GM18505 (cell line): Measurements from ENCODE around the gene PTPN21.

Source experiments
- ATAC-seq: cut with Tn5 transposase; IDR thresholded peaks from one replicate; pipeline ENCODE4 v1.9.1; 2021; ENCODE audit not compliant: unreplicated experiment
- POLR2A ChIP-seq: IDR thresholded peaks from 4 replicates; pipeline ENCODE4 v1.6.1; 2011; ENCODE audit warnings: borderline replicate concordance; ENCODE audit not compliant: insufficient read depth, insufficient read length; ENCODE audit errors: extremely low read depth

PTPN21 gene

GRCh38 chr14:88422919-88423650 is 131.7 kb downstream of the PTPN21 start:
- ATAC-seq: no peak
- no peak for TF ChIP-seq POLR2A

- ATAC-seq: no peak
Measured at GRCh38 chr14:88422047-88422446, 132.8 kb downstream of the PTPN21 start.

GRCh38 chr14:88421286-88421685 is 133.5 kb downstream of the PTPN21 start:
- no peak for ATAC-seq
- TF ChIP-seq POLR2A: no peak

More at GRCh38 chr14:88422047-88422446, 132.8 kb downstream of the PTPN21 start:
- TF ChIP-seq POLR2A: no peak

- no peak for TF ChIP-seq POLR2A
- ATAC-seq: no peak
Measured at GRCh38 chr14:88420187-88420586, 134.6 kb downstream of the PTPN21 start.

GRCh38 chr14:88417594-88417993 is 137.2 kb downstream of the PTPN21 start:
- no peak for ATAC-seq
- no peak for TF ChIP-seq POLR2A
